NT2/D1 (cell line): ENCODE data around the gene ZNF33A.

Source experiments
- SUZ12 ChIP-seq: IDR thresholded peaks from 2 replicates; pipeline ENCODE4 v1.6.1; 2011; ENCODE audit not compliant: insufficient read length, insufficient read depth; ENCODE audit errors: extremely low read depth
- YY1 ChIP-seq: IDR thresholded peaks from 2 replicates; pipeline ENCODE4 v1.6.1; 2011; ENCODE audit not compliant: insufficient read length, insufficient read depth
- ZNF274 ChIP-seq: IDR thresholded peaks from 2 replicates; pipeline ENCODE4 v1.6.1; 2011; ENCODE audit warnings: mild to moderate bottlenecking, low read depth, low read length

DNA sequence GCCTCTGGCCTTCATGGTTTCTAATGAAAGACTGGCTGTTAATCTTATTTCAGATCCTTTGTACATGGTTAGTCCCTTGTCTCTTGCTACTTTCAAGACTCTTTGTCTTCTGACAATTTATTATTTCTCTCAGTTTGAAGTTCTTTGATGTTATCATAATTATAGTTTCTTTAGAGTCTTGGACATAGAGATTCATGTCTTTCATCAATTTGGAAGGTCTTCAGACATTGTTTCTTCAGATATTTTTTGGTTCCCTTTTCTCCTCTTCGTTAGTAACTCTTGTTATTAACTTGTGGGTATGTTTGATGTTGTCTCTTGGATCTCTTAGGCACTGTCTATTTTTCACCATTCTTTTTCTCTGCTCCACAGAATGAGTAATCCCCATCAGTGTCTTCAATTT, 92.4 kb downstream of the ZNF33A start:
- no peak for TF ChIP-seq YY1
- no peak for TF ChIP-seq ZNF274
- no peak for TF ChIP-seq SUZ12
